CD4-positive, alpha-beta T cell (primary cell): ENCODE results near the gene TNFSF11. TPM values are rescaled to one million over a fixed set of nuclear protein-coding genes. Genes with fewer than 3 reads are reported as not detected.

ENCODE experiments used
- ATAC-seq: fragments of 200-7000 bp; cut with Tn5 transposase; one replicate; pipeline ENCODE4 v1.10.0; 2022; ENCODE audit warnings: mild to moderate bottlenecking; ENCODE audit not compliant: poor library complexity
- CTCF ChIA-PET: fragments of 350-600 bp; sonication (Branson Sonifier 250); formaldehyde crosslinking; loops from one replicate; lab custom pipeline; 2021; ENCODE audit warnings: antibody characterized with exemption, inconsistent platforms; lab: Charles Lee
- POLR2A ChIA-PET: fragments of 350-600 bp; sonication (Branson Sonifier 250); formaldehyde crosslinking; loops from one replicate; lab custom pipeline; 2021; ENCODE audit warnings: antibody characterized with exemption, inconsistent platforms; lab: Charles Lee
- DNase-seq, 14 experiments: peaks; one replicate each; pipeline ENCODE4 v3.0.0-alpha.2; 2013 to 2020; ENCODE audit warnings: mixed read lengths in 2 of 14
- H3K27ac ChIP-seq, 2 donors: one replicate each; pipeline versions ENCODE4 v1.5.1 to v1.7.0; 2013; ENCODE audit warnings: low read length in 2 of 2, low read depth in 1 of 2, mild to moderate bottlenecking in 1 of 2
- H3K27me3 ChIP-seq, 2 experiments: 1 replicate in 1 of 2; 2 replicates in 1 of 2; pipeline versions ENCODE4 v1.6.1 to v1.7.0; 2013; ENCODE audit warnings: low read length in 2 of 2, control low read depth in 1 of 2, mild to moderate bottlenecking in 1 of 2, moderate library complexity in 1 of 2; ENCODE audit not compliant: insufficient read depth in 2 of 2, control insufficient read depth in 1 of 2
- H3K36me3 ChIP-seq: one replicate; pipeline ENCODE4 v1.6.1; 2013; ENCODE audit warnings: low read length, control low read depth; ENCODE audit not compliant: insufficient read depth
- H3K4me1 ChIP-seq: one replicate; pipeline ENCODE4 v1.6.1; 2013; ENCODE audit warnings: low read length, control low read depth; ENCODE audit not compliant: insufficient read depth
- H3K4me3 ChIP-seq: one replicate; pipeline ENCODE4 v1.5.1; 2013; ENCODE audit warnings: mild to moderate bottlenecking, low read length, moderate library complexity
- H3K9me3 ChIP-seq, 2 experiments: 1 replicate in 1 of 2; 2 replicates in 1 of 2; pipeline versions ENCODE4 v1.6.1 to v1.7.0; 2013; ENCODE audit warnings: low read length in 2 of 2, mild to moderate bottlenecking in 2 of 2, control low read depth in 1 of 2, moderate library complexity in 1 of 2; ENCODE audit not compliant: control insufficient read depth in 1 of 2, insufficient read depth in 1 of 2
- H3K27ac Mint-ChIP-seq: one replicate; pipeline ENCODE4 v1.8.0; 2020; ENCODE audit warnings: mixed read lengths
- H3K27me3 Mint-ChIP-seq: one replicate; pipeline ENCODE4 v1.8.0; 2021; ENCODE audit warnings: mixed read lengths
- H3K36me3 Mint-ChIP-seq: one replicate; pipeline ENCODE4 v1.8.0; 2021; ENCODE audit warnings: low read depth, mixed read lengths
- H3K4me1 Mint-ChIP-seq: one replicate; pipeline ENCODE4 v1.8.0; 2021; ENCODE audit warnings: low read depth, mixed read lengths
- H3K4me3 Mint-ChIP-seq: one replicate; pipeline ENCODE4 v1.8.0; 2020; ENCODE audit warnings: mild to moderate bottlenecking, mixed read lengths
- H3K9me3 Mint-ChIP-seq: one replicate; pipeline ENCODE4 v1.8.0; 2020; ENCODE audit warnings: mixed read lengths
- intact Hi-C, 2 experiments: fragments of 100-400 bp; cut with DNase I in 1 of 2; cut with micrococcal nuclease in 1 of 2; formaldehyde crosslinking; loops; one replicate each; pipeline versions ENCODE4 v1.15.1 to v1.9.0; 2023 to 2025; cut with DNase I, micrococcal nuclease
- total RNA-seq, 174 experiments: library from RNA in 2 of 174; stranded (reverse) in 2 of 174; gene quantifications; one replicate each; pipeline ENCODE4 v1.2.3 and lab custom pipeline; 2021 to 2026
- TF ChIP-seq, protein P1 (sequence below): fragments of 200-600 bp; IDR thresholded peaks from one replicate; pipeline ENCODE4 v1.8.0; 2022; ENCODE audit warnings: antibody characterized with exemption, mild to moderate bottlenecking

Gene TNFSF11
- total RNA-seq, 2 experiments from 2014 or later = 0.38 to 0.45 TPM

DNA sequence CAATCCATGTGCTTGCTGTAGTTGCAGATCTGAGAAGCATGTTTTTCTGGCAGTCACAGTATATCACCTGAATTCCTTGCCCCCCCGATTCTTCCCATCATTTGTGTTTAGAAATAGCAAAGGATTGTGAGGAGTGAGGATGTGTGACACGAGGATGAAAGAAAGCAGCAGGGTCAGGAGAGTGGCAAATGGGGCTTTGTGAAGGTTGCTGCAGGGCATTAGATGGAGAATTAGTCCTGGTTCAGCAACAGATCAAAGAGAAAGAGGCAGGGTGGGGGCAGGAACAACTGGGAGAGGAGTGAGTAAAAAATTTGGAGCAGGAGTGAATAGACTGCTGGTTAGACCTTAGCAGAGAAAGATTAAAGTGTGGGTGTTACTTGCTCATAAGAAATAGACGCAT lies 47.7 kb upstream of the TNFSF11 start:
- ChIA-PET POLR2A (no interaction called here), CTCF (no interaction called here)
- Histone ChIP-seq H3K36me3 (no peaks in the 10 kb centered on the region), H3K4me3 (no peak overlapping the region), H3K9me3 (no peaks in the 10 kb centered on the region), H3K27me3 (no peaks in the 10 kb centered on the region), H3K27ac (no peak overlapping the region), H3K4me1 (peaks cover 3% of the 10 kb centered on the region)
- Mint-ChIP-seq H3K9me3 (no peaks in the 10 kb centered on the region), H3K4me1 (peaks cover 9% of the 10 kb centered on the region), H3K27me3 (no peaks in the 10 kb centered on the region), H3K4me3 (no peak overlapping the region), H3K36me3 (no peaks in the 10 kb centered on the region), H3K27ac (no peak overlapping the region)
- intact Hi-C loops = no loop called here
- DNase-seq (no peak), ATAC-seq (no peak)
- TF ChIP-seq, protein P1, sequence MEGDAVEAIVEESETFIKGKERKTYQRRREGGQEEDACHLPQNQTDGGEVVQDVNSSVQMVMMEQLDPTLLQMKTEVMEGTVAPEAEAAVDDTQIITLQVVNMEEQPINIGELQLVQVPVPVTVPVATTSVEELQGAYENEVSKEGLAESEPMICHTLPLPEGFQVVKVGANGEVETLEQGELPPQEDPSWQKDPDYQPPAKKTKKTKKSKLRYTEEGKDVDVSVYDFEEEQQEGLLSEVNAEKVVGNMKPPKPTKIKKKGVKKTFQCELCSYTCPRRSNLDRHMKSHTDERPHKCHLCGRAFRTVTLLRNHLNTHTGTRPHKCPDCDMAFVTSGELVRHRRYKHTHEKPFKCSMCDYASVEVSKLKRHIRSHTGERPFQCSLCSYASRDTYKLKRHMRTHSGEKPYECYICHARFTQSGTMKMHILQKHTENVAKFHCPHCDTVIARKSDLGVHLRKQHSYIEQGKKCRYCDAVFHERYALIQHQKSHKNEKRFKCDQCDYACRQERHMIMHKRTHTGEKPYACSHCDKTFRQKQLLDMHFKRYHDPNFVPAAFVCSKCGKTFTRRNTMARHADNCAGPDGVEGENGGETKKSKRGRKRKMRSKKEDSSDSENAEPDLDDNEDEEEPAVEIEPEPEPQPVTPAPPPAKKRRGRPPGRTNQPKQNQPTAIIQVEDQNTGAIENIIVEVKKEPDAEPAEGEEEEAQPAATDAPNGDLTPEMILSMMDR = no peak

DNA sequence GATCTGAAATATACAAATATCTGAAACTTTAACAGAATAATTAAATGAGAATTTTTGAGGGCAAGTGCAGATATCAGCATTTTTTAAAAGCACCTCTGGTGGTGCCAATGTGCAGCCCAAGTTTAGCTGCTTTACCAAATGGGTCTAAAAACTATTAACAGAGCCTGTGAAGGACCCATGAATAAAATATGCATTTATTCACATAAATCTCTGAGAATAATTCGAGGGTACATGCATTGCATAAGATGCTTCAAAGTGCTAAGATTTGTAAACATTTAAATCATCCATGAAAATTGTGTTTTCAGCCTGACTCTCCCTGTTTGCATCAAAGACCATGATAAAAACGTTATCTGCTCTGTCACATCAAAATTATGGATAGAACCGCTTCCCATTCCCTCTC lies 47.1 kb upstream of the TNFSF11 start:
- Histone ChIP-seq H3K9me3 (no peaks in the 10 kb centered on the region), H3K27me3 (no peaks in the 10 kb centered on the region), H3K4me3 (no peak overlapping the region), H3K36me3 (no peaks in the 10 kb centered on the region), H3K27ac (no peak overlapping the region), H3K4me1 (peaks cover 3% of the 10 kb centered on the region)
- CTCF ChIA-PET = no interaction called here
- no peaks in the 10 kb centered on the region for H3K27me3 Mint-ChIP-seq
- peaks cover 10% of the 10 kb centered on the region for H3K4me1 Mint-ChIP-seq
- DNase-seq (no peak), ATAC-seq (no peak)
- no peaks in the 10 kb centered on the region for H3K9me3 Mint-ChIP-seq
- no peak overlapping the region for H3K4me3 Mint-ChIP-seq
- H3K27ac Mint-ChIP-seq = no peak overlapping the region
- POLR2A ChIA-PET = no interaction called here
- H3K36me3 Mint-ChIP-seq = no peaks in the 10 kb centered on the region
- TF ChIP-seq, protein P1 = no peak
- intact Hi-C loops = no loop called here

DNA sequence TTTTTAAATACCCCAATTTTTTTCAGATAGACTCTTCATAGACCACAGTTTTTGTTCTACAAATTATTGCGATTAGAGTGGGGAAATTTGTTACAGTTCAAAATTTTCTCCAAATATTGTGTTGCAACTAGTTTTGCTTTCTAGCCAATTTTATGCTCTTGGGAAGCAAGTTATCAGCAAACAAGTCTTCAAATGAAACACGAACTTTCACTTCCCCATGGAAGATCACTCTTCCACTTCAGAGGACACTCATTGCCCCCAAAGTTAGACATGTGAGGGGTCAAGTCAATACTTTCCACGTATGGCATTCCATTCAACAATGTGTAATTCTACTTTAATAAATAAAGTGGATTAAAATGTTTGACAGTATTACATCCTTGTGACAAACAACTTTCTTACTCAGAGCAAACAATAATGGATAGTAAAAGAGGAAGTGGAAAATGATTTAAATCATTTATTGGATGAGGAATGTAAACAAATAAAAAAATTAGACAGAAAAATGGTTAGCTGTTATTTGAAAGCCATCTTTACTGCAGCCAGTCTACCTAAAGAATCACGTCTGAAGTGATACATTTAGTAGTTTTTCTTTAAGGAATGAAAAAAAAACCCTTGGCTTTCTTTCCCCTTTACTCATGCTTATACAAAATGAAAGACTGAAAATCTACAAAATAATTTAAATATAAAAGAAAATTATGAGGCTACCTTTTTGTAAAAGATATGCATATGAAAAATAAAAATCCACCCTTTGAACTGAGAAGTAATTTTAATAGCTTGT lies 41.2 kb upstream of the TNFSF11 start:
- H3K9me3 ChIP-seq = no peaks in the 10 kb centered on the region
- no peaks in the 10 kb centered on the region for H3K36me3 ChIP-seq
- H3K4me1 ChIP-seq = peaks cover 3% of the 10 kb centered on the region
- Mint-ChIP-seq H3K27ac (no peak overlapping the region), H3K36me3 (no peaks in the 10 kb centered on the region), H3K4me3 (no peak overlapping the region), H3K4me1 (peaks cover 10% of the 10 kb centered on the region), H3K9me3 (peaks cover under 1% of the 10 kb centered on the region), H3K27me3 (no peaks in the 10 kb centered on the region)
- no peak for ATAC-seq
- DNase-seq = no peak
- no peak overlapping the region for H3K4me3 ChIP-seq
- TF ChIP-seq, protein P1 = no peak
- no peak overlapping the region for H3K27ac ChIP-seq
- no peaks in the 10 kb centered on the region for H3K27me3 ChIP-seq
- intact Hi-C loops = no loop called here
- ChIA-PET POLR2A (no interaction called here), CTCF (no interaction called here)
